Trophoblast cell (in vitro differentiated cells and primary cell): ENCODE measurements around the gene RPUSD1.

Source experiments
- DNase-seq, 2 donors: peaks; one replicate each; pipeline ENCODE4 v3.0.0-alpha.2; 2016
- H2AFZ ChIP-seq: 2 replicates; pipeline ENCODE4 v1.6.1; 2013; ENCODE audit warnings: low read length, moderate library complexity, mild to moderate bottlenecking; ENCODE audit not compliant: insufficient read depth, poor library complexity
- H2AK5ac ChIP-seq: 2 replicates; pipeline ENCODE4 v1.6.1; 2013; ENCODE audit warnings: mild to moderate bottlenecking, low read length
- H2BK120ac ChIP-seq: 2 replicates; pipeline ENCODE4 v1.6.1; 2013; ENCODE audit warnings: low read length, mild to moderate bottlenecking, moderate library complexity; ENCODE audit not compliant: insufficient read depth, poor library complexity
- H2BK12ac ChIP-seq: 2 replicates; pipeline ENCODE4 v1.6.1; 2013; ENCODE audit warnings: mild to moderate bottlenecking, low read length, moderate library complexity
- H2BK5ac ChIP-seq: 2 replicates; pipeline ENCODE4 v1.6.1; 2013; ENCODE audit warnings: low read length, low read depth, moderate library complexity, mild to moderate bottlenecking; ENCODE audit not compliant: poor library complexity
- H3K14ac ChIP-seq: 2 replicates; pipeline ENCODE4 v1.6.1; 2013; ENCODE audit warnings: mild to moderate bottlenecking, low read length
- H3K18ac ChIP-seq: 2 replicates; pipeline ENCODE4 v1.6.1; 2013; ENCODE audit warnings: mild to moderate bottlenecking, low read length
- H3K23ac ChIP-seq: 2 replicates; pipeline ENCODE4 v1.6.1; 2013; ENCODE audit warnings: low read length
- H3K27ac ChIP-seq: 2 replicates; pipeline ENCODE4 v1.5.1; 2013; ENCODE audit warnings: low read depth, mild to moderate bottlenecking, inconsistent platforms, low read length, moderate library complexity
- H3K27me3 ChIP-seq: 2 replicates; pipeline ENCODE4 v1.6.1; 2013; ENCODE audit warnings: inconsistent platforms, mild to moderate bottlenecking, low read length, moderate library complexity; ENCODE audit not compliant: insufficient read depth
- H3K36me3 ChIP-seq, 2 experiments: 1 replicate in 1 of 2; 2 replicates in 1 of 2; pipeline ENCODE4 v1.6.1; 2013; ENCODE audit warnings: low read length in 2 of 2, mild to moderate bottlenecking in 2 of 2, moderate library complexity in 1 of 2; ENCODE audit not compliant: insufficient read depth in 2 of 2, control insufficient read depth in 1 of 2
- H3K4ac ChIP-seq: 2 replicates; pipeline ENCODE4 v1.6.1; 2013; ENCODE audit warnings: low read depth, mild to moderate bottlenecking, low read length, moderate library complexity
- H3K4me1 ChIP-seq, 2 experiments: 1 replicate in 1 of 2; 2 replicates in 1 of 2; pipeline ENCODE4 v1.6.1; 2013; ENCODE audit warnings: low read length in 2 of 2, mild to moderate bottlenecking in 2 of 2, moderate library complexity in 1 of 2; ENCODE audit not compliant: insufficient read depth in 2 of 2, control insufficient read depth in 1 of 2
- H3K4me2 ChIP-seq: 2 replicates; pipeline ENCODE4 v1.6.1; 2013; ENCODE audit warnings: inconsistent platforms, mild to moderate bottlenecking, low read length, moderate library complexity
- H3K4me3 ChIP-seq: 2 replicates; pipeline ENCODE4 v1.5.1; 2013; ENCODE audit warnings: mild to moderate bottlenecking, low read depth, low read length, inconsistent platforms
- H3K79me1 ChIP-seq: one replicate; pipeline ENCODE4 v1.6.1; 2013; ENCODE audit warnings: low read length
- H3K79me2 ChIP-seq: 2 replicates; pipeline ENCODE4 v1.6.1; 2013; ENCODE audit warnings: low read length, mild to moderate bottlenecking; ENCODE audit not compliant: control insufficient read depth, insufficient read depth, poor library complexity
- H3K9ac ChIP-seq: 2 replicates; pipeline ENCODE4 v1.6.1; 2013; ENCODE audit warnings: mild to moderate bottlenecking, low read length
- H3K9me3 ChIP-seq: 2 replicates; pipeline ENCODE4 v1.6.1; 2013; ENCODE audit warnings: low read depth, mild to moderate bottlenecking, control low read depth, inconsistent platforms, low read length; ENCODE audit not compliant: insufficient read depth
- H4K12ac ChIP-seq: 2 replicates; pipeline ENCODE4 v1.6.1; 2013; ENCODE audit warnings: low read depth, mild to moderate bottlenecking, low read length, moderate library complexity
- H4K8ac ChIP-seq: 2 replicates; pipeline ENCODE4 v1.6.1; 2013; ENCODE audit warnings: low read depth, mild to moderate bottlenecking, low read length, moderate library complexity
- H4K91ac ChIP-seq: one replicate; pipeline ENCODE4 v1.6.1; 2013; ENCODE audit warnings: low read depth, mild to moderate bottlenecking, low read length, moderate library complexity
- WGBS: extraction: QIAGEN DNeasy Blood & Tissue Kit; methylation state at CpG from one replicate; pipeline ENCODE4 v1.1.7; 2013; ENCODE audit warnings: missing lambda C conversion rate; ENCODE audit not compliant: insufficient read length, insufficient coverage; ENCODE audit errors: extremely low coverage; 5-methylcytosine and 5-hydroxymethylcytosine counted together

Gene RPUSD1

DNA sequence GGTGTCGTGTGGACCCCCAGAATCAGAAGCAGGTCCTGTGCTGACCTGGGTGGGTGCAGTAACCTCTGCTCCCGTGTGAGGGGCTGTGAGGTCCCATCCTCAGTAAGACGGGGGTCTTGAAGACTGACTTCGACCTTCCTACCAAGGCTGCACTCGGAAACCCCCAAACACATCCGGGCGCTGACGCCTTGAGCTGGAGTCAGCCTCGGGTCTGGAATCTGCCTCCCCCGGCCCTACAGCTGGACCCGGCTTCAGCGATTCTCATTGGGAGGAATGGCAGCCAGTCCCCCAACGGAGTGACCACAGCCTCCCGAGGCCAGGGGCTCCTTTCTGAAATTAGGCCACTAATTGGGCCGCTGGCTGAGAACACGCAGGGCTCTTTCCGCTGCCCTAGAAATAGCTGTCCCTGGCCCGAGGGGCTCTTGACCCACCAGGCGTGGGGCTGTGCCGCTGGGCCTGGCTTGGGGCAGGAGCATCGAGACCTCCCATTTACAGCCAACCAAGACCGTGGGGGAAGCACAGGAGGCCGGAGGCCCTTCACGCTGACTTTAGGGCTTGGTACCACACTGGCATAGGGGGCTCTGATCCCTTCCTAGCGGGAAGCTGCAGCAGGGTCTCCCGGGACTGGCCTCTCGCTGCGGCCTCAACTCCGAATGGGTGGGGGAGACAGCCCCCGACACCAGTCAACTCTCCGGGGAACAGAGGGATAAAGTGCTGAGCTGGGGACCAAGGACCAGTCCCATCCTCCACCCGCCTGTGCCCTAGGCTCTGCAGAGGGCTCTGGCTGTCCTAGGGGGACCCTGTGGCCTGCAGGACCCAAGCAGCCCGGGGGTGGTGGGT is 15.0 kb upstream of the RPUSD1 start:
- no peaks in the 10 kb centered on the region for H3K27me3 ChIP-seq
- no peak overlapping the region for H4K12ac ChIP-seq
- WGBS: no CpG with 5 or more reads among the region's 33 CpGs
- no peak overlapping the region for H2BK12ac ChIP-seq
- no peak overlapping the region for H2AK5ac ChIP-seq
- no peak overlapping the region for H3K4me3 ChIP-seq
- no peak overlapping the region for H3K27ac ChIP-seq
- H3K18ac ChIP-seq: no peak overlapping the region
- H3K79me1 ChIP-seq: peaks cover 8% of the 10 kb centered on the region
- no peak overlapping the region for H3K23ac ChIP-seq
- H4K8ac ChIP-seq: no peak overlapping the region
- peaks cover 7 to 10% of the 10 kb centered on the region in 2 experiments for H3K4me1 ChIP-seq
- no peak overlapping the region for H3K4ac ChIP-seq
- no peak overlapping the region for H3K4me2 ChIP-seq
- peaks cover 5% of the 10 kb centered on the region for H3K79me2 ChIP-seq
- no peak overlapping the region for H2BK5ac ChIP-seq
- no peak overlapping the region for H2AFZ ChIP-seq
- no peak overlapping the region for H2BK120ac ChIP-seq
- no peaks in the 10 kb centered on the region for H3K9me3 ChIP-seq
- H3K9ac ChIP-seq: no peak overlapping the region
- no peak overlapping the region for H4K91ac ChIP-seq
- DNase-seq: no peak
- no peak overlapping the region for H3K14ac ChIP-seq
- H3K36me3 ChIP-seq: no peaks in the 10 kb centered on the region

- H4K8ac ChIP-seq: no peak overlapping the region
- H2AK5ac ChIP-seq: no peak overlapping the region
- no peaks in the 10 kb centered on the region for H3K27me3 ChIP-seq
- no peak overlapping the region for H3K18ac ChIP-seq
- no peak overlapping the region for H3K14ac ChIP-seq
- H3K23ac ChIP-seq: no peak overlapping the region
- H4K12ac ChIP-seq: no peak overlapping the region
- H3K79me1 ChIP-seq: peaks cover 4% of the 10 kb centered on the region
- no peak overlapping the region for H3K9ac ChIP-seq
- H3K4ac ChIP-seq: no peak overlapping the region
- no peak overlapping the region for H4K91ac ChIP-seq
- H3K36me3 ChIP-seq: peaks cover 4 to 5% of the 10 kb centered on the region in 2 experiments
- no peak overlapping the region for H2AFZ ChIP-seq
- H2BK120ac ChIP-seq: no peak overlapping the region
- no peak overlapping the region for H3K27ac ChIP-seq
- peaks cover 7 to 10% of the 10 kb centered on the region in 2 experiments for H3K4me1 ChIP-seq
- H2BK12ac ChIP-seq: no peak overlapping the region
- no peaks in the 10 kb centered on the region for H3K9me3 ChIP-seq
- no peak overlapping the region for H3K4me2 ChIP-seq
- no CpG with 5 or more reads among the region's 7 CpGs for WGBS
- peaks cover 4% of the 10 kb centered on the region for H3K79me2 ChIP-seq
- H3K4me3 ChIP-seq: no peak overlapping the region
- H2BK5ac ChIP-seq: no peak overlapping the region
- DNase-seq: no peak
These were observed 14.3 kb upstream of the RPUSD1 start for GRCh38 chr16:802461-802860.

DNA sequence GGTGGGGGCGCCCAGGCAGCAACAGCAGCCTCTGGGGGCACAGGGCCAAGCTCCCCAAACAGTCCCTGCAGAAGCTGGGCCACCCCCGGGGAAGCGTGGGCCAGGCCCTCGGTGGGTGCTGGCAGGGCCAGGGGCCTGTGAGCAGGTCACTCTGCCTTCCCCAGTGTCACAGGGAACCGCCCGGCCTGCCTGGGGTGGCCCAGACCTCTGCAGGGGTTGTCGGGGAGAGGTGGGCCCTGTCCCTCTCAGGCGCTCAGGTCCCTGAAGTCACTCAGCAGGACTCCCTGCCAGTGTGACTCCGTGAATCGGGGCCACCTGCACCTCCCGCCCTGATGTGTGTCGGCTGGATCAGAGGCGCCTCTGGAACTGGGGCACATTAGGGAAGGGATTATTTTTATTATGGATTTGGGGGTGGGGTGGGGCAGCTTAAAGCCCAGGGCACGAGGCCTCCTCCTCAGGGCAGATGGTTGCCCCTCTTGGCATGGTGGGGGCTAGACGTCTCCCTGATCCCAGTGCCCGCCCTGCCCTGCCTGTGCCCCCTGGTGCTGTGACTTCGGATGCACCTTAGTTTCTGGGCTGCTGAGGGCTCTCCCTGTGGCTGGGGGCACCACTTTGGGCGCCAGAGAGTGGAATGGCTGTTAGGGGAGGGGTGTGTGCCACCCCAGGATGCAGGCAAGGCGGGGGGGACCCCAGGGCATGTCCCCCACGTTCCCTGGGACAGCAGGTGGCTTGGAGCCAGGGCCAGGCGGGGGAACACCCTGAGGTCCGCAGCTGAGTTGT is 13.6 kb upstream of the RPUSD1 start:
- Histone ChIP-seq H3K9ac (no peak overlapping the region), H2AFZ (no peak overlapping the region), H3K23ac (no peak overlapping the region), H4K12ac (no peak overlapping the region), H4K8ac (no peak overlapping the region), H2BK120ac (no peak overlapping the region), H2AK5ac (no peak overlapping the region), H3K4me2 (no peak overlapping the region), H3K79me2 (no peaks in the 10 kb centered on the region), H2BK5ac (no peak overlapping the region), H3K27me3 (no peaks in the 10 kb centered on the region), H3K79me1 (no peaks in the 10 kb centered on the region), H3K4ac (no peak overlapping the region), H2BK12ac (no peak overlapping the region), H3K9me3 (no peaks in the 10 kb centered on the region), H3K4me3 (no peak overlapping the region), H3K27ac (no peak overlapping the region), H3K4me1 (peaks cover 7 to 10% of the 10 kb centered on the region in 2 experiments), H4K91ac (no peak overlapping the region), H3K36me3 (peaks cover 9 to 11% of the 10 kb centered on the region in 2 experiments), H3K18ac (no peak overlapping the region), H3K14ac (no peak overlapping the region)
- no peak for DNase-seq
- no CpG with 5 or more reads among the region's 22 CpGs for WGBS

GRCh38 chr16:800834-801511 is 12.8 kb upstream of the RPUSD1 start:
- H4K12ac ChIP-seq: no peak overlapping the region
- no peak overlapping the region for H2BK120ac ChIP-seq
- H3K14ac ChIP-seq: no peak overlapping the region
- H3K27me3 ChIP-seq: no peaks in the 10 kb centered on the region
- no peaks in the 10 kb centered on the region for H3K79me2 ChIP-seq
- no peak overlapping the region for H3K4me2 ChIP-seq
- H2BK12ac ChIP-seq: no peak overlapping the region
- no peak overlapping the region for H3K9ac ChIP-seq
- no CpG with 5 or more reads among the region's 17 CpGs for WGBS
- no peak overlapping the region for H4K91ac ChIP-seq
- no peak overlapping the region for H3K18ac ChIP-seq
- no peak overlapping the region for H2AK5ac ChIP-seq
- peaks cover 16 to 18% of the 10 kb centered on the region in 2 experiments for H3K36me3 ChIP-seq
- DNase-seq: no peak
- no peak overlapping the region for H2AFZ ChIP-seq
- H3K9me3 ChIP-seq: no peaks in the 10 kb centered on the region
- no peak overlapping the region for H4K8ac ChIP-seq
- no peak overlapping the region for H3K4ac ChIP-seq
- peaks cover 7 to 10% of the 10 kb centered on the region in 2 experiments for H3K4me1 ChIP-seq
- H3K79me1 ChIP-seq: no peaks in the 10 kb centered on the region
- H3K27ac ChIP-seq: no peak overlapping the region
- no peak overlapping the region for H3K4me3 ChIP-seq
- no peak overlapping the region for H2BK5ac ChIP-seq
- no peak overlapping the region for H3K23ac ChIP-seq
